DOHH2 (cell line): ENCODE results near the gene SLC16A6.

ENCODE experiments used
- CTCF ChIP-seq: fragments of 200-600 bp; sonication (generic); IDR thresholded peaks from one replicate; pipeline ENCODE4 v1.5.1; 2014; ENCODE audit warnings: antibody characterized with exemption, mild to moderate bottlenecking, low read depth, low read length; ENCODE audit not compliant: poor library complexity, severe bottlenecking
- EZH2phosphoT487 ChIP-seq: fragments of 200-600 bp; sonication (generic); IDR thresholded peaks from 2 replicates; pipeline ENCODE4 v1.6.1; 2017; ENCODE audit warnings: borderline replicate concordance, mild to moderate bottlenecking, antibody characterized with exemption, low read length, moderate library complexity, mixed read lengths

- TF ChIP-seq CTCF (no peak), EZH2phosphoT487 (no peak)
These were observed 14.2 kb upstream of the SLC16A6 start for GRCh38 chr17:68305142-68305541.
